HEK293 (cell line): ENCODE data around the gene NAALADL2.

Experiments used
- CTCF ChIP-seq: fragments of 450-650 bp; formaldehyde crosslinking; IDR thresholded peaks from 2 replicates; pipeline ENCODE4 v1.5.1; 2016; ENCODE audit warnings: missing biosample characterization, missing genetic modification characterization
- KLF9 ChIP-seq: fragments of 450-650 bp; formaldehyde crosslinking; IDR thresholded peaks from 2 replicates; pipeline ENCODE4 v1.5.1; 2016; ENCODE audit warnings: missing biosample characterization, missing genetic modification characterization, low read depth
- ZNF501 ChIP-seq: fragments of 450-650 bp; formaldehyde crosslinking; IDR thresholded peaks from 2 replicates; pipeline ENCODE4 v1.5.1; 2016; ENCODE audit warnings: missing biosample characterization, missing genetic modification characterization
- ZSCAN5A ChIP-seq: fragments of 450-650 bp; formaldehyde crosslinking; IDR thresholded peaks from 2 replicates; pipeline ENCODE4 v1.5.1; 2016; ENCODE audit warnings: missing biosample characterization, missing genetic modification characterization

- TF ChIP-seq CTCF (tag by site-specific recombination) (no peak), ZNF501 (tag by site-specific recombination) (no peak), ZSCAN5A (no peak), KLF9 (tag by site-specific recombination) (no peak)
Measured at GRCh38 chr3:175484666-175485065, 625.5 kb downstream of the NAALADL2 start.
